ENCODE data around the gene ASIP.

DNA sequence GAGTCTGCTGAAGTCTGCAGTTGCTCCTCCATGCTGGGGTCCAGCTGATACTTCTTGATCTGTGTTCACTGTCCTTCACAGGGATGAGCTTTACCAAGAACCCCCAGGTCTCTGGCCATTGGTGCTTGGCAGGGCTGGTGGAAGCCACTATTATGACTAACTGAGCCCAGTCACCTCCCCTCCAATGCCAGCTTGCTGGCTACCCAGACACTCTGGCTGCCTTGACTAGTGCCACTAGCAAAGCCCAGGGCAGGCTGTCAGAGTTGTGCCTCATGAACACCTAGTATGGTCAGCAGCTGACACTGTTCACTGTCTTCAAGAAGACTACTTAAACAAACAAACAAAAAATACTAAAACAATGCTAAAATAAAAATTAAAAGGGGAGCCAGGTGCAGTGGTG, 8.8 kb downstream of the ASIP start:
- TF ChIP-seq, protein P1, sequence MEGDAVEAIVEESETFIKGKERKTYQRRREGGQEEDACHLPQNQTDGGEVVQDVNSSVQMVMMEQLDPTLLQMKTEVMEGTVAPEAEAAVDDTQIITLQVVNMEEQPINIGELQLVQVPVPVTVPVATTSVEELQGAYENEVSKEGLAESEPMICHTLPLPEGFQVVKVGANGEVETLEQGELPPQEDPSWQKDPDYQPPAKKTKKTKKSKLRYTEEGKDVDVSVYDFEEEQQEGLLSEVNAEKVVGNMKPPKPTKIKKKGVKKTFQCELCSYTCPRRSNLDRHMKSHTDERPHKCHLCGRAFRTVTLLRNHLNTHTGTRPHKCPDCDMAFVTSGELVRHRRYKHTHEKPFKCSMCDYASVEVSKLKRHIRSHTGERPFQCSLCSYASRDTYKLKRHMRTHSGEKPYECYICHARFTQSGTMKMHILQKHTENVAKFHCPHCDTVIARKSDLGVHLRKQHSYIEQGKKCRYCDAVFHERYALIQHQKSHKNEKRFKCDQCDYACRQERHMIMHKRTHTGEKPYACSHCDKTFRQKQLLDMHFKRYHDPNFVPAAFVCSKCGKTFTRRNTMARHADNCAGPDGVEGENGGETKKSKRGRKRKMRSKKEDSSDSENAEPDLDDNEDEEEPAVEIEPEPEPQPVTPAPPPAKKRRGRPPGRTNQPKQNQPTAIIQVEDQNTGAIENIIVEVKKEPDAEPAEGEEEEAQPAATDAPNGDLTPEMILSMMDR (IDR thresholded peaks at IDR 0.05; ENCODE audit: low read length), result no peak
- TF ChIP-seq EZH2 (optimal IDR thresholded peaks at IDR 0.05; ENCODE audit: low read depth, low read length) (no peak), EZH2phosphoT487 (IDR thresholded peaks at IDR 0.05; ENCODE audit: low read length) (no peak)
